Stomach (tissue), 9 donors: Measurements from ENCODE around the gene AUH. TPM values are rescaled to one million over a fixed set of nuclear protein-coding genes. Genes with fewer than 3 reads are reported as not detected.
A peak's percentile ranks its signal among the peaks of the same experiment; 100 is the strongest.
"Not testable (repeated sequence)": the region's sequence is repeated elsewhere in the genome, so short reads cannot be mapped to it uniquely, and the experiment has no call there.

Source experiments
- DNase-seq, 2 donors: peaks; one replicate each; pipeline versions ENCODE4 v3.0.0 to v3.0.0-alpha.2; 2013 to 2019
- H3K27ac ChIP-seq, 5 donors: fragments of 200-600 bp in 4 of 5; sonication (generic) in 4 of 5; one replicate each; pipeline ENCODE4 v1.5.1; 2013 to 2019; ENCODE audit warnings: mild to moderate bottlenecking in 1 of 5, moderate library complexity in 1 of 5
- H3K27me3 ChIP-seq, 3 donors: fragments of 200-600 bp; sonication (generic); one replicate each; pipeline ENCODE4 v1.5.1; 2017 to 2019; ENCODE audit warnings: mixed run types in 1 of 3
- H3K36me3 ChIP-seq, 4 donors: fragments of 200-600 bp; sonication (generic); 1 replicate in 3 of 4; 2 replicates in 1 of 4; pipeline ENCODE4 v1.5.1; 2016 to 2019
- H3K4me1 ChIP-seq, 4 donors: fragments of 200-600 bp; sonication (generic); one replicate each; pipeline ENCODE4 v1.5.1; 2016 to 2019
- H3K4me3 ChIP-seq, 4 donors: fragments of 200-600 bp; sonication (generic) in 3 of 4; one replicate each; pipeline ENCODE4 v1.5.1; 2016 to 2019; ENCODE audit warnings: mild to moderate bottlenecking in 1 of 4
- H3K9me3 ChIP-seq, 4 donors: fragments of 200-600 bp; sonication (generic); one replicate each; pipeline ENCODE4 v1.5.1; 2016 to 2019
- CTCF ChIP-seq, 7 experiments: fragments of 450-650 bp in 4 of 7; fragments of 200-600 bp in 3 of 7; sonication (generic) in 3 of 7; IDR thresholded peaks; one replicate each; pipeline ENCODE4 v1.5.1; 2016 to 2019; ENCODE audit warnings: antibody characterized with exemption in 7 of 7, control low read depth in 2 of 7, mild to moderate bottlenecking in 1 of 7
- EP300 ChIP-seq: sonication (generic); formaldehyde crosslinking; IDR thresholded peaks from one replicate; pipeline ENCODE4 v1.6.1; 2017; ENCODE audit warnings: antibody characterized with exemption
- POLR2A ChIP-seq, 4 donors: fragments of 450-650 bp; IDR thresholded peaks; one replicate each; pipeline ENCODE4 v1.6.1; 2016; ENCODE audit warnings: antibody characterized with exemption in 4 of 4, control low read depth in 2 of 4, mild to moderate bottlenecking in 1 of 4, moderate library complexity in 1 of 4
- POLR2AphosphoS5 ChIP-seq, 3 donors: sonication (generic); formaldehyde crosslinking; IDR thresholded peaks; one replicate each; pipeline ENCODE4 v1.6.1; 2016; ENCODE audit warnings: antibody characterized with exemption in 3 of 3
- WGBS, 5 donors: extraction: QIAGEN DNeasy Blood & Tissue Kit in 3 of 5; methylation state at CpG; one replicate each; pipeline versions ENCODE4 v1.1.5 to v1.1.7; 2013 to 2018; 5-methylcytosine and 5-hydroxymethylcytosine counted together
- intact Hi-C: fragments of 100-400 bp; cut with DNase I; formaldehyde crosslinking; loops from one replicate; pipeline ENCODE4 v1.15.1; 2023; ENCODE audit warnings: low total_unique reads
- polyA plus RNA-seq, 3 donors: library from polyadenylated mRNA; stranded (reverse); fragments of 200-250 nt; gene quantifications; one replicate each; pipeline ENCODE4 v1.2.3, GENCODE V29; 2013
- total RNA-seq, 5 donors: library from RNA; depleted of rRNA; stranded (reverse); fragments of >200 nt; gene quantifications; one replicate each; pipeline versions ENCODE4 v1.1.0 to v1.2.3, GENCODE V29; 2014 to 2016
- donor health status: healthy with polysubstance abuse.
- donor health status: Bipolar disorder and iron deficiency.
- donor health status: healthy.

AUH gene
- total and polyA plus RNA-seq, 8 donors = 5.8 to 331 (median 24.5) TPM

GRCh38 chr9:91392435-91392834 is 30.7 kb upstream of the AUH start:
- intact Hi-C loops = no loop called here
- H3K36me3 ChIP-seq = no peaks in the 10 kb centered on the region
- TF ChIP-seq EP300 = no peak
- TF ChIP-seq CTCF (IDR thresholded peaks at IDR 0.05) = no peak
- TF ChIP-seq POLR2AphosphoS5 (IDR thresholded peaks at IDR 0.05) = no peak
- no peak for TF ChIP-seq POLR2A (IDR thresholded peaks at IDR 0.05)
- no peak overlapping the region for H3K4me3 ChIP-seq
- no peaks in the 10 kb centered on the region for H3K27me3 ChIP-seq
- H3K4me1 ChIP-seq = peaks cover 0 to 6% (median 0%) of the 10 kb centered on the region in 4 donors
- no peaks in the 10 kb centered on the region for H3K9me3 ChIP-seq
- no peak overlapping the region for H3K27ac ChIP-seq
- 73 to 98% (median 94%) methylated on average over 1 of the region's 1 CpG for WGBS, 5 donors
- no peak for DNase-seq

GRCh38 chr9:91391818-91392217 is 30.1 kb upstream of the AUH start:
- Histone ChIP-seq H3K27me3 (no peaks in the 10 kb centered on the region), H3K4me3 (no peak overlapping the region), H3K4me1 (peaks cover 0 to 6% (median 0%) of the 10 kb centered on the region in 4 donors), H3K27ac (no peak overlapping the region), H3K9me3 (no peaks in the 10 kb centered on the region), H3K36me3 (no peaks in the 10 kb centered on the region)
- DNase-seq = peak in 1 of 2 donors; percentile 57
- intact Hi-C loops = no loop called here
- WGBS, 5 donors = 43 to 72% (median 59%) methylated on average over 2 of the region's 2 CpGs
- TF ChIP-seq CTCF (IDR thresholded peaks at IDR 0.05) (no peak), POLR2A (IDR thresholded peaks at IDR 0.05) (no peak), EP300 (no peak)

- Histone ChIP-seq H3K36me3 (no peaks in the 10 kb centered on the region), H3K4me1 (peaks cover 0 to 6% (median 0%) of the 10 kb centered on the region in 4 donors), H3K27ac (no peak overlapping the region), H3K27me3 (no peaks in the 10 kb centered on the region), H3K9me3 (no peaks in the 10 kb centered on the region), H3K4me3 (no peak overlapping the region)
- TF ChIP-seq CTCF (IDR thresholded peaks at IDR 0.05) (no peak), POLR2A (IDR thresholded peaks at IDR 0.05) (no peak), EP300 (no peak), POLR2AphosphoS5 (IDR thresholded peaks at IDR 0.05) (no peak)
- intact Hi-C loops = no loop called here
- WGBS, 5 donors = 50 to 67% (median 55%) methylated on average over 5 of the region's 5 CpGs
- DNase-seq = no peak
Observed at GRCh38 chr9:91391412-91391811, 29.7 kb upstream of the AUH start.

- H3K4me1 ChIP-seq, H3K9me3 ChIP-seq, H3K27me3 ChIP-seq, H3K4me3 ChIP-seq, DNase-seq, intact Hi-C loops, H3K36me3 ChIP-seq, H3K27ac ChIP-seq: not testable (repeated sequence)
- WGBS, 5 donors = 87 to 99% (median 96%) methylated on average over 4 of the region's 4 CpGs
Observed at GRCh38 chr9:91389686-91390085, 28.0 kb upstream of the AUH start.

- DNase-seq = peak in 1 of 2 donors; percentile 39
- H3K9me3 ChIP-seq = no peaks in the 10 kb centered on the region
- TF ChIP-seq EP300 (no peak), POLR2A (IDR thresholded peaks at IDR 0.05) (no peak), CTCF (IDR thresholded peaks at IDR 0.05) (no peak), POLR2AphosphoS5 (IDR thresholded peaks at IDR 0.05) (no peak)
- H3K4me1 ChIP-seq = peaks cover 0 to 3% (median 0%) of the 10 kb centered on the region in 4 donors
- H3K36me3 ChIP-seq = no peaks in the 10 kb centered on the region
- intact Hi-C loops = no loop called here
- no peaks in the 10 kb centered on the region for H3K27me3 ChIP-seq
- H3K27ac ChIP-seq = no peak overlapping the region
- no peak overlapping the region for H3K4me3 ChIP-seq
Observed at GRCh38 chr9:91386765-91387164, 25.0 kb upstream of the AUH start.
